ENCODE measurements around the gene ZNF488. TPM values are rescaled to one million over a fixed set of nuclear protein-coding genes. Genes with fewer than 3 reads are reported as not detected.

Gene ZNF488
- total RNA-seq, 1 experiment from 2014 or later: 11.8 TPM

- ChIA-PET CTCF (no interaction called here), POLR2A (no interaction called here)
- Histone ChIP-seq H3K36me3 (ENCODE audit: control insufficient read depth, insufficient read depth, low read length) (no peaks in the 10 kb centered on the region), H3K4me1 (ENCODE audit: control insufficient read depth, insufficient read depth, low read length) (no peaks in the 10 kb centered on the region), H3K4me3 (ENCODE audit: low read depth in 2 of 2, low read length in 2 of 2) (no peak overlapping the region), H3K27ac (ENCODE audit: low read length) (no peak overlapping the region), H3K27me3 (ENCODE audit: control insufficient read depth, insufficient read depth, low read length) (peaks cover 16% of the 10 kb centered on the region), H3K9me3 (ENCODE audit: control insufficient read depth, insufficient read depth, low read depth, low read length) (no peaks in the 10 kb centered on the region)
- intact Hi-C loops (cut with micrococcal nuclease; ENCODE audit: unreplicated experiment): no loop called here
- in situ Hi-C loops (cut with HindIII; ENCODE audit: low pct_unique_long_range_greater_than_20kb, low sequenced_read_pairs): no loop called here
- ATAC-seq (no peak), DNase-seq (ENCODE audit: low read depth, low spot score) (no peak)
- TF ChIP-seq TCF7L2 (IDR thresholded peaks at IDR 0.05; ENCODE audit: low read depth, low read length) (no peak), POLR2AphosphoS5 (IDR thresholded peaks at IDR 0.05; ENCODE audit: low read depth, low read length) (no peak), REST (IDR thresholded peaks at IDR 0.05; ENCODE audit: insufficient read depth in 1 of 2, low read depth in 2 of 2, low read length in 1 of 2) (no peak), SIN3A (IDR thresholded peaks at IDR 0.05; ENCODE audit: borderline replicate concordance, insufficient read depth, low read depth, low read length) (no peak)
- TF ChIP-seq, protein P1, sequence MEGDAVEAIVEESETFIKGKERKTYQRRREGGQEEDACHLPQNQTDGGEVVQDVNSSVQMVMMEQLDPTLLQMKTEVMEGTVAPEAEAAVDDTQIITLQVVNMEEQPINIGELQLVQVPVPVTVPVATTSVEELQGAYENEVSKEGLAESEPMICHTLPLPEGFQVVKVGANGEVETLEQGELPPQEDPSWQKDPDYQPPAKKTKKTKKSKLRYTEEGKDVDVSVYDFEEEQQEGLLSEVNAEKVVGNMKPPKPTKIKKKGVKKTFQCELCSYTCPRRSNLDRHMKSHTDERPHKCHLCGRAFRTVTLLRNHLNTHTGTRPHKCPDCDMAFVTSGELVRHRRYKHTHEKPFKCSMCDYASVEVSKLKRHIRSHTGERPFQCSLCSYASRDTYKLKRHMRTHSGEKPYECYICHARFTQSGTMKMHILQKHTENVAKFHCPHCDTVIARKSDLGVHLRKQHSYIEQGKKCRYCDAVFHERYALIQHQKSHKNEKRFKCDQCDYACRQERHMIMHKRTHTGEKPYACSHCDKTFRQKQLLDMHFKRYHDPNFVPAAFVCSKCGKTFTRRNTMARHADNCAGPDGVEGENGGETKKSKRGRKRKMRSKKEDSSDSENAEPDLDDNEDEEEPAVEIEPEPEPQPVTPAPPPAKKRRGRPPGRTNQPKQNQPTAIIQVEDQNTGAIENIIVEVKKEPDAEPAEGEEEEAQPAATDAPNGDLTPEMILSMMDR (IDR thresholded peaks at IDR 0.05): no peak
- BruUV-seq (replicated peaks): no TSS peak
Measured at GRCh38 chr10:47331491-47331890, 52.6 kb downstream of the ZNF488 start.

DNA sequence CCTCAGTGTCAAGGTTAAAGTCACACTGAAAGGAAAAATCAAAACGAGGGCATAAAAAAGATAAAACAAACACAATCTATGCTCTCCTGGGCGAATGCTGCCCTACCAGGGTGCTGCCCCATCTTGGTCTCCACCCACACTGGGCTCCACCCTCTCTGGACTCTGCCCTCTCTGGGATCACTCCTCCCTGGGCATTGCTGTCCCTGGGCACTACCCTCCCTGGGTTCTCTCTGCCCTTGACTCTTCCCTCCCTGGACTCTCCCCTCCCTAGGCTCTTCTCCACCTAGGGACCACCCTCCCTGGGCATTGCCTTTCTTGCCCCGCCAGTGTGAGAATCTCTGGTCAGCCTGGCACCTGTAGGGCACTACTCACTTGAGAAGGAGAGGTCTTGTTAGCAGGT, 53.3 kb downstream of the ZNF488 start:
- ChIA-PET CTCF (no interaction called here), POLR2A (no interaction called here)
- no peaks in the 10 kb centered on the region for H3K36me3 ChIP-seq (ENCODE audit: control insufficient read depth, insufficient read depth, low read length)
- H3K9me3 ChIP-seq (ENCODE audit: control insufficient read depth, insufficient read depth, low read depth, low read length): no peaks in the 10 kb centered on the region
- BruUV-seq (replicated peaks): no TSS peak
- DNase-seq (ENCODE audit: low read depth, low spot score): no peak
- H3K27ac ChIP-seq (ENCODE audit: low read length): no peak overlapping the region
- no peaks in the 10 kb centered on the region for H3K4me1 ChIP-seq (ENCODE audit: control insufficient read depth, insufficient read depth, low read length)
- in situ Hi-C loops (cut with HindIII; ENCODE audit: low pct_unique_long_range_greater_than_20kb, low sequenced_read_pairs): no loop called here
- ATAC-seq: 0 out of 2 replicates have a peak, but pooled peaks have one; percentile 22
- intact Hi-C loops (cut with micrococcal nuclease; ENCODE audit: unreplicated experiment): no loop called here
- no peak for TF ChIP-seq POLR2AphosphoS5 (IDR thresholded peaks at IDR 0.05; ENCODE audit: low read depth, low read length)
- TF ChIP-seq TCF7L2 (IDR thresholded peaks at IDR 0.05; ENCODE audit: low read depth, low read length): no peak
- no peak for TF ChIP-seq SIN3A (IDR thresholded peaks at IDR 0.05; ENCODE audit: borderline replicate concordance, insufficient read depth, low read depth, low read length)
- TF ChIP-seq, protein P1 (IDR thresholded peaks at IDR 0.05): no peak
- no peak for TF ChIP-seq REST (IDR thresholded peaks at IDR 0.05; ENCODE audit: insufficient read depth in 1 of 2, low read depth in 2 of 2, low read length in 1 of 2)
- no peak overlapping the region for H3K4me3 ChIP-seq (ENCODE audit: low read depth in 2 of 2, low read length in 2 of 2)
- H3K27me3 ChIP-seq (ENCODE audit: control insufficient read depth, insufficient read depth, low read length): peaks cover 16% of the 10 kb centered on the region
